HG02588 (cell line): Measurements from ENCODE around the gene UCK1.
"Not testable (repeated sequence)": the region's sequence is repeated elsewhere in the genome, so short reads cannot be mapped to it uniquely, and the experiment has no call there.

Source experiments
- ATAC-seq: cut with Tn5 transposase; IDR thresholded peaks from one replicate; pipeline ENCODE4 v1.9.1; 2021; ENCODE audit warnings: mild to moderate bottlenecking, moderate library complexity; ENCODE audit not compliant: unreplicated experiment

The UCK1 gene

GRCh38 chr9:131523451-131524435 lies 7.3 kb downstream of the UCK1 start:
- ATAC-seq = no peak

- ATAC-seq = no peak
These were observed 8.0 kb downstream of the UCK1 start for GRCh38 chr9:131523086-131523388.

- no peak for ATAC-seq
These were observed 8.6 kb downstream of the UCK1 start for GRCh38 chr9:131522257-131523085.

GRCh38 chr9:131521822-131522221 lies 9.2 kb downstream of the UCK1 start:
- no peak for ATAC-seq

- no peak for ATAC-seq
These were observed 9.9 kb downstream of the UCK1 start for GRCh38 chr9:131521203-131521602.

- no peak for ATAC-seq
These were observed 10.6 kb downstream of the UCK1 start for GRCh38 chr9:131520503-131520902.

GRCh38 chr9:131518553-131518952 lies 12.5 kb downstream of the UCK1 start:
- ATAC-seq = no peak

GRCh38 chr9:131517761-131518190 lies 13.3 kb downstream of the UCK1 start:
- ATAC-seq = no peak

- no peak for ATAC-seq
These were observed 14.1 kb downstream of the UCK1 start for GRCh38 chr9:131516930-131517329.

- no peak for ATAC-seq
These were observed 15.0 kb downstream of the UCK1 start for GRCh38 chr9:131516100-131516499.

- not testable (repeated sequence) for ATAC-seq
These were observed 15.5 kb downstream of the UCK1 start for GRCh38 chr9:131515559-131516031.

GRCh38 chr9:131513177-131513576 lies 17.9 kb downstream of the UCK1 start:
- ATAC-seq = no peak

- no peak for ATAC-seq
These were observed 19.2 kb downstream of the UCK1 start for GRCh38 chr9:131511880-131512279.

GRCh38 chr9:131511416-131511815 lies 19.6 kb downstream of the UCK1 start:
- no peak for ATAC-seq

GRCh38 chr9:131505012-131505411 lies 26.1 kb downstream of the UCK1 start:
- no peak for ATAC-seq

- no peak for ATAC-seq
These were observed 27.2 kb downstream of the UCK1 start for GRCh38 chr9:131503626-131504465.

GRCh38 chr9:131502781-131503625 lies 28.1 kb downstream of the UCK1 start, which contains the start of gene POMT1:
POMT1 (plus strand) TSS chr9:131502918; CDS start chr9:131504219, 1,301 bp downstream.
- ATAC-seq = peak; percentile 74

GRCh38 chr9:131500939-131501541 lies 30.0 kb downstream of the UCK1 start:
- ATAC-seq = no peak

GRCh38 chr9:131500377-131500776 lies 30.7 kb downstream of the UCK1 start:
- ATAC-seq = no peak
